Activated naive CD4-positive, alpha-beta T cell (primary cell): ENCODE data around the gene NANS.
"Not testable (repeated sequence)": the region's sequence is repeated elsewhere in the genome, so short reads cannot be mapped to it uniquely, and the experiment has no call there.

Source experiments
- DNase-seq, 4 experiments: peaks; one replicate each; lab custom pipeline; 2025; lab: John Stamatoyannopoulos, UW

NANS gene

GRCh38 chr9:98078895-98079294 is 22.4 kb downstream of the NANS start:
- no peak for DNase-seq

- no peak for DNase-seq
Measured at GRCh38 chr9:98080326-98080725, 23.8 kb downstream of the NANS start.

- no peak for DNase-seq
Measured at GRCh38 chr9:98080780-98081179, 24.2 kb downstream of the NANS start.

GRCh38 chr9:98081477-98082219 is 25.1 kb downstream of the NANS start:
- no peak for DNase-seq

DNA sequence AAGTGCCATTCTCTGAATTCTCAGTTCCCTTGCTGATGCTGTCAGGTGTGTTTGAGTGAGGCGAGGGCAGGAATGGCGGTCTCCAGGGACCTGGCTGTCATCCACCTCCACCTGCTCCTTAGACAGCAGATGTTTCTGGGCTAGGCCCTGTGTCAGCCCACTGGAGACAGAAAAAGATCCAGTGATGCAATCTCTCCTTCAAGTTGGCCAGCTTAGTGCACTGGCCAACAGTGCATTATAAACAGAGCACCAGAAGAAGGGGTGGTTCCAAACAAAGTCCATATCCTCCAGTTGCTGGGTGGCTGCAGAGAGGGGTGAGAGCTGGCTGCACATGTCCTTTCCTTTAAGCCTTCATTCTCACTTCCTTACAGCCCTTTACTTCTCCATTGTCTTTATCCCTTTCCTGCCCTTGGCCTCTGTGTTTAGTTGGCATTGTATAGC is 26.5 kb downstream of the NANS start:
- no peak for DNase-seq

DNA sequence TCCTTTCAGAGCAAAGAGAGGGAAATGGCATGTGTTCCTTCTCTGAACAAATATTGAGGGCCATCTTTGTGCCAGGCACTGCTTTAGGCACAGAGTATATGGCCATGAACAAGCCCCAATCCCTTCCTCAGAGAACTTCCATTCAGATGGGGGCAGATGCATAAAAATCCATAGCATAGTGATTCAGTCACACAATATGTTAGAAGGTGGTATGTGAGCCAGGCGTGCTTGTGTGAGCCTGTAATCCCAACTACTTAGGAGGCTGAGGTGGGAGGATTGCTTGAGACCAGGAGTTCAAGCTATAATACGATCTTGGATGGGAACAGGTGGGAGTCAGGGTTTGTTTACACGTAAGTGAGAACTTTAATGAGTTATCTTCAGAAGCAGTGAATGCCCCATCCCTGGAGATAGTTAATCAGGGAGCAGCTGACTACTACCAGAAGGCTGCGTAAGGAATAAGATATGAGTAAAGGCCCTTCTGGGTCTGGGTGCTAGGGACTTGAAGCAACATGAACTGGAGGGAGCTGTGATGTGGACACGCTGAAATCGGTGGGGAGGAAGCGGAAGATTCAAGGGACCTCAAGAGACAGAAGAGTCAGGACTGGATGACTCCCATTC is 27.1 kb downstream of the NANS start:
- no peak for DNase-seq

- no peak for DNase-seq
Measured at GRCh38 chr9:98084396-98084795, 27.9 kb downstream of the NANS start.

- no peak for DNase-seq
Measured at GRCh38 chr9:98085058-98085457, 28.5 kb downstream of the NANS start.

DNA sequence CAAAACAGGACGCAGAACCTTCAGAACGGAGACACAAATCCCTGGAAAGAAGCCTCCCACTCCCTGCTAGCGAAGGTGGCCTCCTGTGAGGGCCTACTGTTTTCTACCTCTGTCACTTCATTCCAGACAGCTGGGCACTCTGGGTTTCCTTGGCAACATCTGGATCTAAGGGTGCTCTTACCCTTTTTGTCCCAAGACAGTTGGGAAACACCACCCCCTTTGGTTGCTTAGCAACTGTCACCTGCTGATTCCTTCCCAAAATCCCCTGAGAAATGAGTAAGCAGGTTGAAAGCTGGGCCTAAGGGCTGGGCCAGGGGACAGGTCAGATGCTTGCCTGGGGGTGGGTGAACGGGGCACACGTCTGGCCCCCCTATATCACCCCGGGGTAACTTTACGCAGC is 29.4 kb downstream of the NANS start:
- no peak for DNase-seq

GRCh38 chr9:98086461-98086860 is 29.9 kb downstream of the NANS start:
- DNase-seq, result no peak

- peak in 1 of 4 experiments; percentile 22 for DNase-seq
Measured at GRCh38 chr9:98087420-98088354, 31.2 kb downstream of the NANS start.

DNA sequence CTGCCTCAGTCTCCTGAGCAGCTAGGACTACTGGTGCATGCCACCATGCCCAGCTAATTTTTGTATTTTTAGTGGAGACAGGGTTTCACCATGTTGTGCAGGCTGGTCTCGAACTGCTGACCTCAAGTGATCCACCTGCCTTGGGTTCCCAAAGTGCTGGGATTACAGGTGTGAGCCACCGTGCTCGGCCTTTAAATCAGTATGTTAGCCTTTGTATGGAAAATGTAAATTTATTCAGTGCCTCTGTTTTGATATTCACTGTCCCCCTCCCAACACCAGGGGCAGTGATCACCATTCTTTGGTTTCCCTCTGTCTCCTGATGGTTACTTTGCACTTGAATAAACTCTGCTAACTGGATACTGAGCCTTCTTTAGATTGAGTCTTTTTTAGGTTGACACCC is 34.1 kb downstream of the NANS start:
- DNase-seq, result not testable (repeated sequence)

- DNase-seq, result no peak
Measured at GRCh38 chr9:98091735-98092612, 35.4 kb downstream of the NANS start.

GRCh38 chr9:98092613-98092931 is 36.0 kb downstream of the NANS start:
- DNase-seq, result no peak

DNA sequence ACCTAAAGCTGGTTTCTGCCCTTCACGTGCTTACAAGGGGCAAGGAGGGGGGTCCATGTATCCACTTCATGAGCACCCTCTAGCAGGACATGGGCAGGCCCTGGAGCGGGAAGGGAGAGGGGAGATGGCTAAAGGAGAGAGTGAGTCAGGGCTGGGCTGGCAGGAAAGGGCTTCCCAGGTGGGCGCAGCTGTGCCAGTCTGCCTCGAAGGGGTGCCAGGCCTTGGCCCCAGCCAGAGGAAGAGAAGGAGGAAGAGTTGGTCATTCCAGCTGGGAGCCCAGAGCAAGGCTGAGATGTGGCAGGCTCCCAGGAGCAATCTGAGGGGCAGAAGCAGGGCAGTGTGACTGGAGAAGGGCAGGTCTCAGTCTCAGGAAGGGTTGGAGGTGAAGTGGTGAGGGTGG is 37.8 kb downstream of the NANS start:
- no peak for DNase-seq

GRCh38 chr9:98094851-98095250 is 38.3 kb downstream of the NANS start:
- DNase-seq, result no peak

- DNase-seq, result no peak
Measured at GRCh38 chr9:98095401-98095800, 38.9 kb downstream of the NANS start.

- no peak for DNase-seq
Measured at GRCh38 chr9:98096091-98096490, 39.6 kb downstream of the NANS start.

DNA sequence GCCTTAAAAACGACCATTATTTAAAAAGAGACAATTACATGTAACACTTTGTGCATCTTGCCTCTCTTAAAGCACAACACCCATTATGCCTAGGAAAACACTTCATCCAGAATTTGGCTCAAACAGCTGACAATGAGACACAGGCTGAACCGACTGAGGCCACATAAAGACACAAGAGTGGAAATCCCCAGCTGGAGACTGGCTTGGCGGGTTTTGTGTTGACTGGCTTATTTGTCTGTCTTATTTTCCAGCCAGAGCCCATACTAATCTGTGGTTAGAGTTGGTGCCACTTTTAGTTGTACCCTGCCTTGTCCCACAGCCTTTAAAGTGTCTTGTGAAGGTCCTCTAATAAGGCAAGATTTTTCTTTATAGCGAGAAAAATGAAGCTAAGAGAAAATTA is 41.3 kb downstream of the NANS start:
- no peak for DNase-seq

DNA sequence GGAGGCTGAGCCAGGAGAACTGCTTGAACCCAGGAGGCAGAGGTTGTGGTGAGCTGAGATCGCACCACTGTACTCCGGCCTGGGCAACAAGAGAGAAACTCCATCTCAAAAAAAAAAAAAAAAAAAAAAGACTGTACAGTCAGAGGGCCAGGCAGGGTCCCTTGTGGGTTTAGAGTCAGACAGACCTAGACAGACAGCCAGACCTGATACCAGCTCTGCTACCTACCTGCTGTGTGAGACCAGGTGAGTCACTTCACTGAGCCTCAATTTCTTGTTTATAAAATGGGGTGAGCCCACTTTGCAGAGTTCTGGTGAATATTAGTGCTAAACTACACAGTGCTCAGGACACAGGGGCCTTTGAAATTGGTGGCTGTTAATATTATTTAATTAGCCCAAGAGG is 42.8 kb downstream of the NANS start:
- no peak for DNase-seq

DNA sequence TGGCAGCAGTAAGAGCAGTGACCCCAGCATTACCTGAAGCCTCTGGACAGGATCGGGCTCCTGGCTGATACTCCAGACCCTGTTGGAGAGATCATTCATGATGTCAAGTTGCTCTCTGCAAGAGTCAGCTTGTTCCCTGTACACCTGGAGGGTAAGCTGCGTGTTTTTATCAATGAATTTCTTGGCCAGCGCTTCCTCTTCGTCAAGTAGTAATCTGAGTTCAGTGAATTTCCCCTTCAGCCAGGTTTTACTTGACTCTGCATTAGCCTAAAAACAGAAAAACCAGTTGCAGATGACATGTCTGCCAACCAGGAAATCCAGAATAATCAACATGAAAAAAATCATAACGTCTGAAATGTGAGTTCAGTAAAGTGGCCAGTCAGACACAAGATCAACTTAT is 43.4 kb downstream of the NANS start:
- DNase-seq, result no peak

DNA sequence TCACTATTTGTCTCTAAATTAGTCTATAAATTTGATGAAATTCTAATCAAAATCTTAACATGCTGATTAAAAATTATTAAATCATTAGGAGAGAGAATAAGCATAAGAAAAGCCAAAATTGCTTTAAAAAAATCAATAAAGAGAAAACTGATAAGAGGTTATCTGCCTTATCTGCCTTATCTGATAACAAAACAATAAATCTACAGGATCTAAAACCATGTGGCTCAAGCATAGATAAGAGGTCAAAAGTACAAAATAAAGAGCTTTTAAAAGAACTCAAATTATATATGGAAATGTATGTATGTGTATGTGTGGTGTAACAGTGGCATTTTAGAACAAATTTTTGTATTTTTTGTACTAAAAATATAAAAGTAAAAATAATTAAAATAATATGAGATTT is 43.9 kb downstream of the NANS start:
- DNase-seq, result no peak
